NB4 (cell line): ENCODE measurements around the gene EMP2.

Experiments used
- POLR2A ChIP-seq: IDR thresholded peaks from 2 replicates; pipeline ENCODE4 v1.6.1; 2011; ENCODE audit warnings: mild to moderate bottlenecking; ENCODE audit not compliant: insufficient read length; ENCODE audit errors: extremely low read depth
- TF ChIP-seq, protein P1 (sequence below): IDR thresholded peaks from one replicate; pipeline ENCODE4 v1.5.1; 2012; ENCODE audit warnings: low read depth, low read length
- TF ChIP-seq, protein P2 (sequence below): IDR thresholded peaks from 2 replicates; pipeline ENCODE4 v1.6.1; 2011; ENCODE audit warnings: low read depth, low read length

DNA sequence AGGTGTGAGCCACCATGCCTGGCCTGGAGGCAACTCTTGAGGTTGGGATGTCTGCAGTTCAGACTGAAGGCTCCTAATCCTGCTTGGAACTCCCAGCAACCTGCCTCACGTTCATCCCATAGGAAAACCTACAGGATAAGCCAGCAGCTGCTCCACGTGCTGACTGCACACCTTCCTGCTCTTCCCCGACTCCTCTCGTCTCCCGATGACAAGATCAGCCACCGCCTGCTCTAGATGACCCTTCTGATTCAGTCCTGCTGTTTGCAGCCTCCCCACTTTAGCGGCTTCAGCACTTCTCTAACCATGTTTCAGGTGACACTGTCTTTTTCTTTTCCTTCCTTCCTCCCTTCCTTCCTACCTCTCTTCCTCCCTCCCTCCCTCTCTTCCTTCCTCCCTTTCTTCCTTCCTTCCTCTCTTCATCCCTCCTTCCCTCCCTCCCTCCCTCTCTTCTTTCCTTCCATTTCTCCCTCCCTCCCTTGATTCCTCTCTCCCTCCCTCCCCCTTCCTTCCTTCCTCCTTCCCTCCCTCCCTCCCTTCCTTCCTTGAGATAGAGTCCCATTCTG, 61.8 kb downstream of the EMP2 start:
- no peak for TF ChIP-seq POLR2A
- TF ChIP-seq, protein P1, sequence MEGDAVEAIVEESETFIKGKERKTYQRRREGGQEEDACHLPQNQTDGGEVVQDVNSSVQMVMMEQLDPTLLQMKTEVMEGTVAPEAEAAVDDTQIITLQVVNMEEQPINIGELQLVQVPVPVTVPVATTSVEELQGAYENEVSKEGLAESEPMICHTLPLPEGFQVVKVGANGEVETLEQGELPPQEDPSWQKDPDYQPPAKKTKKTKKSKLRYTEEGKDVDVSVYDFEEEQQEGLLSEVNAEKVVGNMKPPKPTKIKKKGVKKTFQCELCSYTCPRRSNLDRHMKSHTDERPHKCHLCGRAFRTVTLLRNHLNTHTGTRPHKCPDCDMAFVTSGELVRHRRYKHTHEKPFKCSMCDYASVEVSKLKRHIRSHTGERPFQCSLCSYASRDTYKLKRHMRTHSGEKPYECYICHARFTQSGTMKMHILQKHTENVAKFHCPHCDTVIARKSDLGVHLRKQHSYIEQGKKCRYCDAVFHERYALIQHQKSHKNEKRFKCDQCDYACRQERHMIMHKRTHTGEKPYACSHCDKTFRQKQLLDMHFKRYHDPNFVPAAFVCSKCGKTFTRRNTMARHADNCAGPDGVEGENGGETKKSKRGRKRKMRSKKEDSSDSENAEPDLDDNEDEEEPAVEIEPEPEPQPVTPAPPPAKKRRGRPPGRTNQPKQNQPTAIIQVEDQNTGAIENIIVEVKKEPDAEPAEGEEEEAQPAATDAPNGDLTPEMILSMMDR: no peak
- TF ChIP-seq, protein P2, sequence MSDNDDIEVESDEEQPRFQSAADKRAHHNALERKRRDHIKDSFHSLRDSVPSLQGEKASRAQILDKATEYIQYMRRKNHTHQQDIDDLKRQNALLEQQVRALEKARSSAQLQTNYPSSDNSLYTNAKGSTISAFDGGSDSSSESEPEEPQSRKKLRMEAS: no peak
